AG04450 (cell line): ENCODE results near the gene CALCA. TPM values are rescaled to one million over a fixed set of nuclear protein-coding genes. Genes with fewer than 3 reads are reported as not detected.

Source experiments
- CTCF ChIA-PET: fragments of 300-600, 350-600 bp; formaldehyde crosslinking; extraction: SDS; loops from one replicate; lab custom pipeline; 2022; ENCODE audit warnings: antibody characterized with exemption, inconsistent platforms; lab: Charles Lee
- POLR2A ChIA-PET: fragments of 350-600 bp; formaldehyde crosslinking; extraction: SDS; loops from one replicate; lab custom pipeline; 2021; ENCODE audit warnings: antibody characterized with exemption, inconsistent platforms; lab: Yijun Ruan, JAX
- DNase-seq: peaks from one replicate; pipeline ENCODE4 v3.0.0-alpha.2; 2011; ENCODE audit warnings: low read depth, low spot score
- H3K27ac ChIP-seq: one replicate; pipeline ENCODE4 v1.5.1; 2012; ENCODE audit warnings: low read depth, low read length, control low read depth
- H3K27me3 ChIP-seq: one replicate; pipeline ENCODE4 v1.6.0; 2012; ENCODE audit warnings: low read length; ENCODE audit not compliant: control insufficient read depth, insufficient read depth
- H3K4me3 ChIP-seq: 2 replicates; pipeline ENCODE4 v1.5.1; 2011; ENCODE audit warnings: mild to moderate bottlenecking, low read depth, low read length, control low read depth
- H3K9me3 ChIP-seq: 2 replicates; pipeline ENCODE4 v1.5.1; 2012; ENCODE audit warnings: low read length; ENCODE audit not compliant: control insufficient read depth, insufficient read depth
- CTCF ChIP-seq: IDR thresholded peaks from 2 replicates; pipeline ENCODE4 v1.5.1; 2011; ENCODE audit warnings: low read depth, low read length, control low read depth, inconsistent platforms
- polyA plus RNA-seq: library from polyadenylated mRNA; depleted of rRNA; stranded (reverse); fragments of >200 nt; gene quantifications from 2 replicates; pipeline ENCODE4 v1.2.3, GENCODE V29; 2011

Gene CALCA
- polyA plus RNA-seq, 1 experiment: not detected

GRCh38 chr11:14975252-14975587, 3.1 kb upstream of the CALCA start:
- H3K4me3 ChIP-seq: no peak overlapping the region
- H3K27ac ChIP-seq: no peak overlapping the region
- TF ChIP-seq CTCF: no peak
- ChIA-PET POLR2A (no interaction called here), CTCF (interaction anchor here (0.6 to 2.2 kb wide), 5 partner anchors 71 to 232 kb away, joined by 3 to 6 read pairs (median 3); no protein-coding TSS in a partner anchor)
- no peak for DNase-seq
- H3K9me3 ChIP-seq: no peaks in the 10 kb centered on the region; the same call in 1 of the 2 replicates
- peaks cover 59% of the 10 kb centered on the region for H3K27me3 ChIP-seq

- TF ChIP-seq CTCF: peak; percentile 56
- ChIA-PET POLR2A (no interaction called here), CTCF (interaction anchor here (0.6 to 2.2 kb wide), 7 partner anchors 21 to 233 kb away, joined by 3 to 6 read pairs (median 3); no protein-coding TSS in a partner anchor)
- no peak for DNase-seq
- H3K9me3 ChIP-seq: no peaks in the 10 kb centered on the region; the same call in 1 of the 2 replicates
- H3K27me3 ChIP-seq: peaks cover 63% of the 10 kb centered on the region
- H3K4me3 ChIP-seq: no peak overlapping the region
- H3K27ac ChIP-seq: no peak overlapping the region
Observed at GRCh38 chr11:14974515-14975251, 2.5 kb upstream of the CALCA start.

- no peaks in the 10 kb centered on the region; the same call in 1 of the 2 replicates for H3K9me3 ChIP-seq
- DNase-seq: no peak
- no peak overlapping the region for H3K4me3 ChIP-seq
- POLR2A ChIA-PET: no interaction called here
- H3K27ac ChIP-seq: no peak overlapping the region
- peaks cover 63% of the 10 kb centered on the region for H3K27me3 ChIP-seq
- CTCF ChIA-PET: interaction anchor here (0.6 to 2.2 kb wide), 7 partner anchors 20 to 234 kb away, joined by 3 to 6 read pairs (median 3); no protein-coding TSS in a partner anchor
- no peak for TF ChIP-seq CTCF
Observed at GRCh38 chr11:14973621-14974514, 1.7 kb upstream of the CALCA start.

GRCh38 chr11:14972581-14973495, 687 bp upstream of the CALCA start:
- no peak for TF ChIP-seq CTCF
- H3K27ac ChIP-seq: no peak overlapping the region
- H3K27me3 ChIP-seq: peaks cover 61% of the 10 kb centered on the region
- POLR2A ChIA-PET: no interaction called here
- DNase-seq: no peak
- no peak overlapping the region for H3K4me3 ChIP-seq
- CTCF ChIA-PET: interaction anchor here (0.6 to 1.5 kb wide), 2 partner anchors 67 to 110 kb away, joined by 3 read pairs; no protein-coding TSS in a partner anchor
- no peaks in the 10 kb centered on the region; the same call in 1 of the 2 replicates for H3K9me3 ChIP-seq
